GM06990 (cell line): ENCODE data around the gene SERPINI1.

ENCODE experiments used
- DNase-seq: peaks from one replicate; pipeline ENCODE4 v3.0.0-alpha.2; 2011; ENCODE audit not compliant: insufficient read length; ENCODE audit errors: extremely low read depth
- H3K27me3 ChIP-seq: replicated peaks from 2 replicates; pipeline ENCODE4 v1.6.0; 2011; ENCODE audit warnings: low read length; ENCODE audit not compliant: control insufficient read depth, insufficient read depth
- H3K36me3 ChIP-seq: 2 replicates; pipeline ENCODE4 v1.5.1; 2011; ENCODE audit warnings: low read length; ENCODE audit not compliant: control insufficient read depth, insufficient read depth
- H3K4me3 ChIP-seq: replicated peaks from 2 replicates; pipeline ENCODE4 v1.5.1; 2011; ENCODE audit warnings: low read depth, mild to moderate bottlenecking, control low read depth, low read length
- CTCF ChIP-seq: IDR thresholded peaks from 2 replicates; pipeline ENCODE4 v1.5.1; 2011; ENCODE audit warnings: low read length, control low read depth, mild to moderate bottlenecking, inconsistent platforms; ENCODE audit not compliant: insufficient read depth, poor library complexity, severe bottlenecking

Gene SERPINI1

GRCh38 chr3:167705840-167706239 lies 29.7 kb upstream of the SERPINI1 start:
- H3K36me3 ChIP-seq: peaks cover 4% of the 10 kb centered on the region; the same call in 1 of the 2 replicates
- DNase-seq: no peak
- no peaks in the 10 kb centered on the region for H3K27me3 ChIP-seq
- TF ChIP-seq CTCF: no peak
- H3K4me3 ChIP-seq: no peak overlapping the region

- no peak for TF ChIP-seq CTCF
- DNase-seq: no peak
- H3K36me3 ChIP-seq: peaks cover 4% of the 10 kb centered on the region; the same call in 1 of the 2 replicates
These were observed 25.8 kb upstream of the SERPINI1 start for GRCh38 chr3:167709690-167710089.

GRCh38 chr3:167710552-167710951 lies 25.0 kb upstream of the SERPINI1 start:
- peaks cover 4% of the 10 kb centered on the region; the same call in 1 of the 2 replicates for H3K36me3 ChIP-seq
- DNase-seq: no peak
- no peak for TF ChIP-seq CTCF

More at GRCh38 chr3:167709690-167710089, 25.8 kb upstream of the SERPINI1 start:
- H3K4me3 ChIP-seq: no peak overlapping the region
- no peaks in the 10 kb centered on the region for H3K27me3 ChIP-seq

GRCh38 chr3:167711439-167711838 lies 24.1 kb upstream of the SERPINI1 start:
- H3K36me3 ChIP-seq: peaks cover 4% of the 10 kb centered on the region; the same call in 1 of the 2 replicates
- TF ChIP-seq CTCF: no peak
- DNase-seq: no peak
- no peaks in the 10 kb centered on the region for H3K27me3 ChIP-seq
- no peak overlapping the region for H3K4me3 ChIP-seq

More at GRCh38 chr3:167710552-167710951, 25.0 kb upstream of the SERPINI1 start:
- Histone ChIP-seq H3K4me3 (no peak overlapping the region), H3K27me3 (no peaks in the 10 kb centered on the region)

GRCh38 chr3:167712445-167712844 lies 23.1 kb upstream of the SERPINI1 start:
- no peak for TF ChIP-seq CTCF
- Histone ChIP-seq H3K4me3 (no peak overlapping the region), H3K27me3 (no peaks in the 10 kb centered on the region), H3K36me3 (peaks cover 4% of the 10 kb centered on the region; the same call in 1 of the 2 replicates)
- DNase-seq: no peak

GRCh38 chr3:167714871-167715270 lies 20.6 kb upstream of the SERPINI1 start:
- Histone ChIP-seq H3K27me3 (no peaks in the 10 kb centered on the region), H3K4me3 (no peak overlapping the region), H3K36me3 (peaks cover 6% of the 10 kb centered on the region; the same call in 1 of the 2 replicates)
- no peak for DNase-seq
- peak; percentile 15 for TF ChIP-seq CTCF
